ENCODE data around the gene ADAMTS16. TPM values are rescaled to one million over a fixed set of nuclear protein-coding genes. Genes with fewer than 3 reads are reported as not detected.

The ADAMTS16 gene
- total and polyA plus RNA-seq, 9 of the 15 experiments (the other 6 are each of a cell fraction or from before 2014, with no cell fraction given), result not detected

DNA sequence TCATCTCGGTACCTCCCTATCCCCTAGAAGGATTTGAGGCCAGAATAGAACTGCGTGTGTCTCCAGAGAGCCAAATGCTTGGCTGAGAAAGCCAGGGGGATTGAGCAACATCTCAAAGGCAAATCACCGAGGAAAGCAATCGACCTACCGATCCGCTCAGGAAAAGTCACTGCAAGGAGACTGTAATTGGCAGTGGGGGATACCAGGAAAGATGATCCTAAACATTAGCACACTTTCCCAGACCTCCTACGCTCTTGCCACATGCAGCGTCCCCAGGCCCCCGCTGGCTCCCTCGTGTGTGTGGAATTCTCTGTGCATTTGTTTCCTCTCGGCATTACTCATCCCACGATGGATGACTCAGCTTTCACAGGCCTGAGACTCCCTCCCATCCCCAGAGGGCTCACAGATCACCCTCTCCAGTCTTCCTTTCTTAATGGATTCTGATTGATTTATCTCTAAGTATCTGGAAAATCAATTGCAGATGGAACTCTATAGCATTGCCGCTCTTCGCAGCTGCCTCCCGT lies 200.1 kb downstream of the ADAMTS16 start (continued):
- TF ChIP-seq, protein P1, sequence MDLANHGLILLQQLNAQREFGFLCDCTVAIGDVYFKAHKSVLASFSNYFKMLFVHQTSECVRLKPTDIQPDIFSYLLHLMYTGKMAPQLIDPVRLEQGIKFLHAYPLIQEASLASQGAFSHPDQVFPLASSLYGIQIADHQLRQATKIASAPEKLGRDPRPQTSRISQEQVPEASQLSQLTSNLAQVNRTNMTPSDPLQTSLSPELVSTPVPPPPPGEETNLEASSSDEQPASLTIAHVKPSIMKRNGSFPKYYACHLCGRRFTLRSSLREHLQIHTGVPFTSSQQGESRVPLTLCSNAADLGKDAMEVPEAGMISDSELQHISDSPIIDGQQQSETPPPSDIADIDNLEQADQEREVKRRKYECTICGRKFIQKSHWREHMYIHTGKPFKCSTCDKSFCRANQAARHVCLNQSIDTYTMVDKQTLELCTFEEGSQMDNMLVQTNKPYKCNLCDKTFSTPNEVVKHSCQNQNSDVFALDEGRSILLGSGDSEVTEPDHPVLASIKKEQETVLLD (IDR thresholded peaks at IDR 0.05), result no peak
- no peak for TF ChIP-seq HNRNPK (IDR thresholded peaks at IDR 0.05; ENCODE audit: low read depth, low read length, poor library complexity, severe bottlenecking)
- no peak for TF ChIP-seq PRPF4 (IDR thresholded peaks at IDR 0.05; ENCODE audit: insufficient read depth, low read depth, low read length, poor library complexity, severe bottlenecking)
- TF ChIP-seq ZNF212 (CRISPR knock-in tag; IDR thresholded peaks at IDR 0.05), result no peak
- TF ChIP-seq KAT8 (IDR thresholded peaks at IDR 0.05; ENCODE audit: low read depth), result no peak
- TF ChIP-seq ZNF589 (CRISPR knock-in tag; IDR thresholded peaks at IDR 0.05; ENCODE audit: low read depth), result peak; percentile 49; the same call in 1 of the 2 replicates
- TF ChIP-seq ZNF445 (CRISPR knock-in tag; IDR thresholded peaks at IDR 0.05; ENCODE audit: low read depth), result no peak
- no peak for TF ChIP-seq PRMT5 (CRISPR knock-in tag; IDR thresholded peaks at IDR 0.05)
- no peak for TF ChIP-seq CAMTA2 (CRISPR knock-in tag; conservative IDR thresholded peaks at IDR 0.05)
- no peak for TF ChIP-seq ZNF121 (CRISPR knock-in tag; conservative IDR thresholded peaks at IDR 0.05)
- no peak; the same call in 1 of the 2 replicates for TF ChIP-seq SOX6 (IDR thresholded peaks at IDR 0.05)
- TF ChIP-seq SRSF9 (IDR thresholded peaks at IDR 0.05; ENCODE audit: borderline replicate concordance, low read depth, low read length), result no peak
- no peak for TF ChIP-seq ZNF184 (CRISPR knock-in tag; IDR thresholded peaks at IDR 0.05)
- TF ChIP-seq, protein P2, sequence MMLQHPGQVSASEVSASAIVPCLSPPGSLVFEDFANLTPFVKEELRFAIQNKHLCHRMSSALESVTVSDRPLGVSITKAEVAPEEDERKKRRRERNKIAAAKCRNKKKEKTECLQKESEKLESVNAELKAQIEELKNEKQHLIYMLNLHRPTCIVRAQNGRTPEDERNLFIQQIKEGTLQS (IDR thresholded peaks at IDR 0.05), result peak; percentile 93
- TF ChIP-seq, protein P2 (CRISPR knock-in tag; conservative IDR thresholded peaks at IDR 0.05), result peak; percentile 89; the same call in 1 of the 2 replicates
- TF ChIP-seq SMC3 (conservative IDR thresholded peaks at IDR 0.05; ENCODE audit: insufficient read depth, low read depth, low read length), result no peak
- no peak for TF ChIP-seq MCM3 (IDR thresholded peaks at IDR 0.05)
- TF ChIP-seq BRCA1 (IDR thresholded peaks at IDR 0.05), result no peak
- TF ChIP-seq BRCA1 (CRISPR knock-in tag; IDR thresholded peaks at IDR 0.05), result no peak
- TF ChIP-seq, protein P3, sequence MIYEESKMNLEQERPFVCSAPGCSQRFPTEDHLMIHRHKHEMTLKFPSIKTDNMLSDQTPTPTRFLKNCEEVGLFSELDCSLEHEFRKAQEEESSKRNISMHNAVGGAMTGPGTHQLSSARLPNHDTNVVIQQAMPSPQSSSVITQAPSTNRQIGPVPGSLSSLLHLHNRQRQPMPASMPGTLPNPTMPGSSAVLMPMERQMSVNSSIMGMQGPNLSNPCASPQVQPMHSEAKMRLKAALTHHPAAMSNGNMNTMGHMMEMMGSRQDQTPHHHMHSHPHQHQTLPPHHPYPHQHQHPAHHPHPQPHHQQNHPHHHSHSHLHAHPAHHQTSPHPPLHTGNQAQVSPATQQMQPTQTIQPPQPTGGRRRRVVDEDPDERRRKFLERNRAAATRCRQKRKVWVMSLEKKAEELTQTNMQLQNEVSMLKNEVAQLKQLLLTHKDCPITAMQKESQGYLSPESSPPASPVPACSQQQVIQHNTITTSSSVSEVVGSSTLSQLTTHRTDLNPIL (CRISPR knock-in tag; IDR thresholded peaks at IDR 0.05), result no peak
- no peak for TF ChIP-seq HOXB6 (CRISPR knock-in tag; IDR thresholded peaks at IDR 0.05; ENCODE audit: borderline replicate concordance)
- TF ChIP-seq TRIM28 (IDR thresholded peaks at IDR 0.05), result no peak
- no peak for TF ChIP-seq ZNF384 (IDR thresholded peaks at IDR 0.05; ENCODE audit: low read depth, low read length)
- TF ChIP-seq, protein P4, sequence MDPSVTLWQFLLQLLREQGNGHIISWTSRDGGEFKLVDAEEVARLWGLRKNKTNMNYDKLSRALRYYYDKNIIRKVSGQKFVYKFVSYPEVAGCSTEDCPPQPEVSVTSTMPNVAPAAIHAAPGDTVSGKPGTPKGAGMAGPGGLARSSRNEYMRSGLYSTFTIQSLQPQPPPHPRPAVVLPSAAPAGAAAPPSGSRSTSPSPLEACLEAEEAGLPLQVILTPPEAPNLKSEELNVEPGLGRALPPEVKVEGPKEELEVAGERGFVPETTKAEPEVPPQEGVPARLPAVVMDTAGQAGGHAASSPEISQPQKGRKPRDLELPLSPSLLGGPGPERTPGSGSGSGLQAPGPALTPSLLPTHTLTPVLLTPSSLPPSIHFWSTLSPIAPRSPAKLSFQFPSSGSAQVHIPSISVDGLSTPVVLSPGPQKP (CRISPR knock-in tag; IDR thresholded peaks at IDR 0.05), result no peak
- TF ChIP-seq CSDE1 (IDR thresholded peaks at IDR 0.05), result no peak
- TF ChIP-seq, protein P5, sequence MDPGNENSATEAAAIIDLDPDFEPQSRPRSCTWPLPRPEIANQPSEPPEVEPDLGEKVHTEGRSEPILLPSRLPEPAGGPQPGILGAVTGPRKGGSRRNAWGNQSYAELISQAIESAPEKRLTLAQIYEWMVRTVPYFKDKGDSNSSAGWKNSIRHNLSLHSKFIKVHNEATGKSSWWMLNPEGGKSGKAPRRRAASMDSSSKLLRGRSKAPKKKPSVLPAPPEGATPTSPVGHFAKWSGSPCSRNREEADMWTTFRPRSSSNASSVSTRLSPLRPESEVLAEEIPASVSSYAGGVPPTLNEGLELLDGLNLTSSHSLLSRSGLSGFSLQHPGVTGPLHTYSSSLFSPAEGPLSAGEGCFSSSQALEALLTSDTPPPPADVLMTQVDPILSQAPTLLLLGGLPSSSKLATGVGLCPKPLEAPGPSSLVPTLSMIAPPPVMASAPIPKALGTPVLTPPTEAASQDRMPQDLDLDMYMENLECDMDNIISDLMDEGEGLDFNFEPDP (CRISPR knock-in tag; IDR thresholded peaks at IDR 0.05), result no peak
